H1 (cell line): ENCODE results near the gene ERCC6. TPM values are rescaled to one million over a fixed set of nuclear protein-coding genes. Genes with fewer than 3 reads are reported as not detected.

Experiments
- CTCF ChIA-PET: fragments of 300-600 bp; sonication (Branson Sonifier 250); formaldehyde crosslinking; loops from one replicate; lab custom pipeline; 2021; ENCODE audit not compliant: partially characterized antibody; lab: Charles Lee
- POLR2A ChIA-PET: fragments of 300-600 bp; sonication (Branson Sonifier 250); formaldehyde crosslinking; loops from one replicate; lab custom pipeline; 2021; ENCODE audit warnings: inconsistent platforms; ENCODE audit not compliant: partially characterized antibody; lab: Charles Lee
- DNase-seq, 2 experiments: peaks; one replicate each; pipeline versions ENCODE4 v3.0.0 to v3.0.0-alpha.2; 2010 to 2022; ENCODE audit warnings: low spot score in 2 of 2, low read depth in 1 of 2, mixed read lengths in 1 of 2
- FAIRE-seq: peaks from 2 replicates; lab custom pipeline; 2011; peaks lifted over from hg19 to GRCh38; lab: Jason Lieb, UNC
- H2AFZ ChIP-seq: 2 replicates; pipeline ENCODE4 v1.8.1; 2012; ENCODE audit warnings: low read length, inconsistent platforms
- H2AK5ac ChIP-seq: 2 replicates; pipeline ENCODE4 v1.6.1; 2013; ENCODE audit warnings: low read depth, low read length
- H2BK120ac ChIP-seq: replicated peaks from 2 replicates; pipeline ENCODE3; 2013; ENCODE audit warnings: low read depth, low read length, inconsistent platforms
- H2BK12ac ChIP-seq: 2 replicates; pipeline ENCODE4 v1.6.1; 2013; ENCODE audit warnings: low read depth, low read length
- H2BK15ac ChIP-seq: 2 replicates; pipeline ENCODE4 v1.6.1; 2013; ENCODE audit warnings: low read length
- H2BK20ac ChIP-seq: 2 replicates; pipeline ENCODE4 v1.6.1; 2013; ENCODE audit warnings: low read length
- H2BK5ac ChIP-seq: 2 replicates; pipeline ENCODE4 v1.6.1; 2013; ENCODE audit warnings: low read depth, low read length
- H3K14ac ChIP-seq: 2 replicates; pipeline ENCODE4 v1.6.1; 2013; ENCODE audit warnings: inconsistent platforms; ENCODE audit not compliant: insufficient read length
- H3K18ac ChIP-seq: 2 replicates; pipeline ENCODE4 v1.6.1; 2013; ENCODE audit warnings: low read length; ENCODE audit errors: extremely low read depth
- H3K23ac ChIP-seq: 2 replicates; pipeline ENCODE4 v1.6.1; 2013; ENCODE audit warnings: inconsistent platforms; ENCODE audit not compliant: insufficient read length
- H3K23me2 ChIP-seq: 2 replicates; pipeline ENCODE4 v1.6.1; 2013; ENCODE audit warnings: low read depth, low read length
- H3K27ac ChIP-seq: 2 replicates; pipeline ENCODE4 v1.6.1; 2011; ENCODE audit warnings: low read depth, low read length, inconsistent platforms
- H3K27me3 ChIP-seq, 4 experiments: replicated peaks in 1 of 4; 1 replicate in 1 of 4; 2 replicates in 3 of 4; pipeline versions ENCODE4 v1.6.1 to v1.8.1; 2011 to 2013; ENCODE audit warnings: low read length in 3 of 4, mild to moderate bottlenecking in 3 of 4, inconsistent platforms in 2 of 4, mixed read lengths in 2 of 4, moderate library complexity in 1 of 4; ENCODE audit not compliant: control insufficient read depth in 3 of 4, insufficient read depth in 3 of 4; ENCODE audit errors: extremely low read depth in 1 of 4
- H3K36me3 ChIP-seq, 4 experiments: 2 replicates each; pipeline versions ENCODE4 v1.6.1 to v1.8.1; 2011 to 2013; ENCODE audit warnings: mild to moderate bottlenecking in 4 of 4, low read length in 3 of 4, moderate library complexity in 2 of 4, control low read depth in 1 of 4, inconsistent platforms in 1 of 4; ENCODE audit not compliant: insufficient read depth in 4 of 4, control insufficient read depth in 2 of 4
- H3K4ac ChIP-seq: replicated peaks from 2 replicates; pipeline ENCODE3; 2013; ENCODE audit warnings: low read length, low read depth, mixed read lengths, inconsistent platforms; ENCODE audit not compliant: insufficient read length
- H3K4me1 ChIP-seq, 4 experiments: replicated peaks in 1 of 4; 1 replicate in 1 of 4; 2 replicates in 3 of 4; pipeline versions ENCODE4 v1.6.1 to v1.8.1; 2011 to 2013; ENCODE audit warnings: low read length in 3 of 4, inconsistent platforms in 2 of 4, mixed read lengths in 1 of 4; ENCODE audit not compliant: insufficient read depth in 4 of 4, control insufficient read depth in 3 of 4
- H3K4me2 ChIP-seq, 2 experiments: 2 replicates each; pipeline versions ENCODE4 v1.6.1 to v1.8.1; 2011 to 2013; ENCODE audit warnings: low read depth in 2 of 2, low read length in 2 of 2, control low read depth in 1 of 2, inconsistent platforms in 1 of 2, mild to moderate bottlenecking in 1 of 2; ENCODE audit not compliant: insufficient read depth in 1 of 2
- H3K4me3 ChIP-seq, 4 experiments: fragments of 200-600, 300-600 bp in 1 of 4; sonication (generic), shearing (Covaris generic), sonication (Bioruptor Twin) in 1 of 4; 2 replicates each; pipeline versions ENCODE4 v1.5.1 to v1.8.1; 2011 to 2016; ENCODE audit warnings: low read length in 4 of 4, low read depth in 3 of 4, control low read depth in 2 of 4, inconsistent platforms in 2 of 4, mild to moderate bottlenecking in 2 of 4, mixed read lengths in 1 of 4, moderate library complexity in 1 of 4; ENCODE audit not compliant: insufficient read depth in 2 of 4; ENCODE audit errors: extremely low read depth in 1 of 4
- H3K56ac ChIP-seq: replicated peaks from 2 replicates; pipeline ENCODE3; 2013; ENCODE audit warnings: low read depth, mild to moderate bottlenecking, mixed read lengths, low read length, inconsistent platforms; ENCODE audit not compliant: insufficient read length
- H3K79me1 ChIP-seq: 2 replicates; pipeline ENCODE4 v1.6.1; 2013; ENCODE audit warnings: low read depth, low read length, control low read depth
- H3K79me2 ChIP-seq, 2 experiments: 2 replicates each; pipeline versions ENCODE4 v1.6.1 to v1.8.1; 2012 to 2013; ENCODE audit warnings: low read length in 2 of 2, mild to moderate bottlenecking in 2 of 2, inconsistent platforms in 1 of 2; ENCODE audit not compliant: insufficient read depth in 2 of 2, control insufficient read depth in 1 of 2
- H3K9ac ChIP-seq, 4 experiments: replicated peaks in 1 of 4; 1 replicate in 1 of 4; 2 replicates in 3 of 4; pipeline versions ENCODE4 v1.6.1 to v1.8.1; 2011 to 2013; ENCODE audit warnings: low read depth in 3 of 4, low read length in 3 of 4, control low read depth in 2 of 4, mild to moderate bottlenecking in 2 of 4, moderate library complexity in 2 of 4, inconsistent platforms in 1 of 4; ENCODE audit errors: extremely low read depth in 1 of 4
- H3K9me3 ChIP-seq, 2 experiments: 2 replicates each; pipeline versions ENCODE4 v1.6.1 to v1.8.1; 2012 to 2013; ENCODE audit warnings: mild to moderate bottlenecking in 2 of 2, moderate library complexity in 2 of 2, control low read depth in 1 of 2, inconsistent platforms in 1 of 2, low read depth in 1 of 2, low read length in 1 of 2, mixed read lengths in 1 of 2; ENCODE audit not compliant: insufficient read depth in 2 of 2
- H4K20me1 ChIP-seq, 2 experiments: replicated peaks in 1 of 2; 2 replicates each; pipeline versions ENCODE3 to v1.8.1; 2011 to 2013; ENCODE audit warnings: inconsistent platforms in 2 of 2, low read length in 2 of 2, mild to moderate bottlenecking in 1 of 2; ENCODE audit not compliant: insufficient read depth in 2 of 2, control insufficient read depth in 1 of 2
- H4K5ac ChIP-seq: 2 replicates; pipeline ENCODE4 v1.6.1; 2013; ENCODE audit warnings: low read length, low read depth, mixed read lengths, inconsistent platforms; ENCODE audit not compliant: insufficient read length
- H4K8ac ChIP-seq: 2 replicates; pipeline ENCODE4 v1.8.0; 2013; ENCODE audit warnings: mild to moderate bottlenecking, moderate library complexity, low read length, inconsistent platforms; ENCODE audit not compliant: insufficient read depth; ENCODE audit errors: extremely low read depth
- H4K91ac ChIP-seq: replicated peaks from 2 replicates; pipeline ENCODE3; 2013; ENCODE audit warnings: low read length, mixed read lengths, inconsistent platforms; ENCODE audit not compliant: insufficient read length
- E2F6 ChIP-seq: IDR thresholded peaks from 2 replicates; pipeline ENCODE4 v1.6.1; 2012; ENCODE audit warnings: inconsistent platforms
- MAFK ChIP-seq: IDR thresholded peaks from 2 replicates; pipeline ENCODE4 v1.6.1; 2012; ENCODE audit warnings: low read depth, mild to moderate bottlenecking, improper control_type of control experiment, low read length
- SRF ChIP-seq: IDR thresholded peaks from 2 replicates; pipeline ENCODE4 v1.6.1; 2011; ENCODE audit warnings: mild to moderate bottlenecking, low read depth, low read length, moderate library complexity
- whole genome bisulfite sequencing, 2 experiments: shearing (Covaris generic) in 1 of 2; methylation state at CpG; one replicate each; pipeline versions ENCODE4 v1.1.6 to v1.1.7; 2013 to 2015; ENCODE audit warnings: low lambda C conversion rate in 2 of 2, mixed read lengths in 2 of 2, inconsistent platforms in 1 of 2, low coverage in 1 of 2, missing lambda C conversion rate in 1 of 2; ENCODE audit not compliant: insufficient replicate concordance in 2 of 2, insufficient coverage in 1 of 2, insufficient read length in 1 of 2; ENCODE audit errors: extremely low coverage in 1 of 2, missing lambda C conversion rate in 1 of 2; 5-methylcytosine and 5-hydroxymethylcytosine counted together
- polyA plus RNA-seq, 7 experiments: library from polyadenylated mRNA; depleted of rRNA in 3 of 7; stranded (reverse) in 5 of 7; unstranded in 2 of 7; fragments of >200 nt in 5 of 7; fragments of 200-250 nt in 2 of 7; gene quantifications; 1 replicate in 5 of 7; 2 replicates in 1 of 7; 4 replicates in 1 of 7; pipeline versions ENCODE4 v1.2.1 to v1.2.3, GENCODE V29; 2011 to 2013; ENCODE audit warnings: missing spikeins in 2 of 7, mixed read lengths in 2 of 7
- total RNA-seq: library from RNA; stranded (reverse); fragmentation: NEBNext Ultra II Directional; extraction: Animal tissue kit (Norgen Biotek cat#: 25700); gene quantifications from 2 replicates; pipeline ENCODE4 v1.2.1, GENCODE V29; 2021

Gene ERCC6
- total and polyA plus RNA-seq, 2 of the 8 experiments (the other 6 are each of a cell fraction or from before 2014, with no cell fraction given): 4.1 to 11.9 TPM

- Histone ChIP-seq H2BK12ac (no peak overlapping the region), H3K79me2 (no peaks in the 10 kb centered on the region), H3K27me3 (no peaks in the 10 kb centered on the region), H3K4me1 (no peaks in the 10 kb centered on the region; a peak in 1 of 7 replicates), H3K14ac (no peak overlapping the region), H2AFZ (no peak overlapping the region), H4K8ac (no peak overlapping the region), H3K4ac (no peak overlapping the region), H2BK5ac (no peak overlapping the region), H3K36me3 (peaks cover 0 to 19% (median 7%) of the 10 kb centered on the region in 4 experiments; a peak in 5 of 8 replicates), H3K9me3 (no peaks in the 10 kb centered on the region), H3K23ac (no peak overlapping the region), H3K18ac (no peak overlapping the region), H3K23me2 (no peaks in the 10 kb centered on the region), H3K56ac (no peak overlapping the region), H4K20me1 (no peaks in the 10 kb centered on the region), H4K5ac (no peak overlapping the region), H2BK120ac (no peak overlapping the region), H2BK15ac (no peak overlapping the region), H2BK20ac (no peak overlapping the region), H2AK5ac (no peak overlapping the region), H3K4me2 (no peak overlapping the region), H3K27ac (no peak overlapping the region), H3K9ac (no peak overlapping the region), H3K79me1 (no peaks in the 10 kb centered on the region), H3K4me3 (no peak overlapping the region), H4K91ac (no peak overlapping the region)
- CTCF ChIA-PET: interaction anchor here (1.2 to 3.7 kb wide), 4 partner anchors 8 to 870 kb away, joined by 3 to 14 read pairs (median 6); no protein-coding TSS in a partner anchor
- WGBS, 2 experiments: 81% methylated on average over 2 of the region's 2 CpGs; no CpG with 5 or more reads in 1 of the 2 experiments
- FAIRE-seq (no peak), DNase-seq (no peak)
- TF ChIP-seq MAFK (no peak), SRF (no peak), E2F6 (no peak)
- POLR2A ChIA-PET: no interaction called here
Observed at GRCh38 chr10:49526619-49527018, 12.3 kb downstream of the ERCC6 start.
